HG02798 (cell line): Measurements from ENCODE around the gene RNF146.
"Not testable (repeated sequence)": the region's sequence is repeated elsewhere in the genome, so short reads cannot be mapped to it uniquely, and the experiment has no call there.

Source experiments
- ATAC-seq: cut with Tn5 transposase; IDR thresholded peaks from one replicate; pipeline ENCODE4 v1.9.1; 2021; ENCODE audit warnings: mild to moderate bottlenecking; ENCODE audit not compliant: unreplicated experiment, poor library complexity

RNF146 gene

GRCh38 chr6:127266178-127266891 lies at the start of gene RNF146:
TSS of gene RNF146 (plus strand) at chr6:127266864. CDS start at chr6:127280339, 13,475 bp downstream.
- ATAC-seq = peak; percentile 85

- no peak for ATAC-seq
Measured at GRCh38 chr6:127219869-127220268, 46.8 kb upstream of the RNF146 start.

DNA sequence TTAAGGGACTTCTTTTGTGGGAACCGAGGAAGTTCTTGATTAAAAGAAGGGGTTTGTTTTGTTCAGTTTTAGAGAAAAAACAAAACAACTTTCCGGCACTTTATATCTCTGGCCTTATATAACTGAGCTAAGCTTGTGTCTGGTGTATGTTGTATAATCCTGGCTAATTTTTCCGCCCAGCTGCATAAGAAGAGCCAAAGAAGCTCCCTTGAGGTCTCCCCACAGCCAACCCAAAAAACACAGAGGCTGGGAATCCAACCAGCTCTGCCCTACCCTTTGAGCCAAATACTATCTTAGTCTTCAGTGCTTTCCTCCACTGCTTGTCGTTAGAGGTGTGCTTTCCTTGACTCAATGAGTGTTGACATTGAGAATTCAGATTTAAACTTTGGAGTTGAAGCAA lies 45.5 kb upstream of the RNF146 start:
- ATAC-seq = no peak

- ATAC-seq = no peak
Measured at GRCh38 chr6:127222418-127222817, 44.2 kb upstream of the RNF146 start.

- ATAC-seq = no peak
Measured at GRCh38 chr6:127225497-127225896, 41.2 kb upstream of the RNF146 start.

GRCh38 chr6:127233819-127234218 lies 32.8 kb upstream of the RNF146 start:
- not testable (repeated sequence) for ATAC-seq

- ATAC-seq = no peak
Measured at GRCh38 chr6:127243501-127243900, 23.2 kb upstream of the RNF146 start.

- no peak for ATAC-seq
Measured at GRCh38 chr6:127247114-127248096, 19.3 kb upstream of the RNF146 start.

GRCh38 chr6:127249621-127250020 lies 17.0 kb upstream of the RNF146 start:
- no peak for ATAC-seq

DNA sequence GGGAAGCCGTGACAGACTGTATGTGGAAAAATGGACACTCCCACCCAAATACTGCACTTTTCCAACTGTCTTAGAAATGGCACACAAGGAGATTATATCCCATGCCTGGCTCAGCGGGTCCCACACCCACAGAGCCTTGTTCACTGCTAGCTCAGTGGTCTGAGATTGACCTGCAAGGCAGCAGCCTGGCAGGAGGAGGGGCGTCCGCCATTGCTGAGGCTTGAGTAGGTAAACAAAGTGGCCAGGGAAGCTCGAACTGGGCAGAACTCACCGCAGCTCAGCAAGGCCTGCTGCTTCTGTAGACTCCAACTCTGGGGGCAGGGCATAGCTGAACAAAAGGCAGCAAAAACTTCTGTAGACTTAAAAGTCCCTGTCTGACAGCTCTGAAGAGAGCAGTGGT lies 11.4 kb upstream of the RNF146 start:
- no peak for ATAC-seq

DNA sequence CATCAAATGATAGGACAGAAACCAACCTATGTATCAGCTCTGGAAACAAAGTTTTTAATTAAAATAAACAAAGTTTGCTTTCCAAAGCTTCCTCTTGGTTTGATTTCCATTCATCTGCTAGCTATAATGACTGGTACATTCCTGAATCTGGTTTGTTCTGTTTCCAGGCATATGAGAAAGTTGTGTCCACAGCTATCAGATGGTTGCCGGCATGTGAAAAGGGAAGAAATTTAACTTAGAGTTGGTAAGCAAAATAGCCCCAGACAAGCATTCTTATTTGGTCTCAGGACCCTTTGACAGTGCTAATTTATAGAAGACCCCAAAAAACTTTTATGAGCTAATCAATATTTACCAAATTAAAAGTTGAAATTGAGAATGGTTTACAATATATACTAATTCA lies 3.8 kb upstream of the RNF146 start:
- ATAC-seq = no peak

GRCh38 chr6:127263481-127263880 lies 3.2 kb upstream of the RNF146 start:
- ATAC-seq = no peak

GRCh38 chr6:127266892-127267645 lies 405 bp downstream of the RNF146 start:
- ATAC-seq = peak; percentile 80

DNA sequence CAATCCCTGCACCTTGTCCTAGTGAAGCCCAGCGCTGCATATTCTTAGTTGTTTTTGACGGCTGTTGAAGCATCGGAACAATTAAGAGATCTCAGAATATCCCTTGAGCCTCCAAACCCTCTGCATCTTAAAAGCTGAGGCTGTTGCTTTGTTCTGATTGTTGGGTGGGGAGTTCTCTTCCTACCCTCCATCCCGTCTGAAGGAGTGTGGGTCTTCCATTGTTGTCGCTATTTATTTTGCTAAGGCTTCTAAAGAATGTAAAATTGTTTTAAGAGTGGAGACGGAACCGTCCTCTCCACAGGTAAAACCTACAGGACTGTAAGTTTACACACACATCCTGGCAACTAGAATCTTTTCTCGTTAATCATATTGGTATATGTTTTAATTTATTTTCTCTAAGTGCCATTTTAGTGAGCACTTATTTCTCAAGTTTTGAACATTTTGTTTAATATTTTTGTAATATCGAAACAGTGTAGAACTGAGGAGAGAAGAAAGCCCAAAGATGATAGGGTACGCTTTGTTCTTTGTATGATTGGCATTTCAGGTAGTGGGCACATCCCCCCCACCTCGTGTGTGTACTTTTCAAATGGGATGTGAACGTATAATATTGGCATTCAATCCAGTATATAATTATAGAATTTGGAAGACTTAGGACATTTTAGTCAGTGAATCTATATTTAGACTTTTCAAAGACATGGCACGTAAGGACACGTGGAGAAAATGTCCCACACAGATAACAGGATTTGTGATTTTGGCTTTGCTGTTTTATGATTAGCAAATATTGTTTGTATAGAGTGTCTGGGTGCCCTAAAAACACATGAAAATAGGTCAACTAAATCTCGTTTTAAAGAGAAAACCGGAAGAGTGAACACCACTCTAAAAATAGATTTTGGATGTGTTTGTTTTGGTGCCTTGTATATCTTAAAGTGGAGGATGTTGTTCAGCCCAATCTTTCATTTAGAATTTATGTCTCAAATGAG lies 1.3 kb downstream of the RNF146 start:
- peak; percentile 1 for ATAC-seq

DNA sequence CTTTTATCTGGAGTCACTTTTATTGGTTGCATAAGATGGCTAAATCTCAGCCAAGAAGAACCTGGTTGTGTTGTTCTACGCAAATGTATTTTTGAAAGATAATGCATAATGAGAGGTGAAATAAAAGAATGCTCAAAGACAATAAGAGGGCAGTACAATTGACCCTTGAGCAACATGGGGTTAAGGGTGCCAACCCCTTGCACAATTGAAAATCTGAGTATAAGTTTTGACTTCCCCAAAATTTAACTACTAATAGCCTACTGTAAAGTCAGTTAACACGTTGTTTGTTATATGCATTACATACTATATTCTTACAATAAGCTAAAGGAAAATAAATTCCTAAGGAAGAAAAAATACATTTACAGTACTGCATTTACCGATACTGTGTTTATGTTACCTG lies 5.9 kb downstream of the RNF146 start:
- ATAC-seq = no peak

DNA sequence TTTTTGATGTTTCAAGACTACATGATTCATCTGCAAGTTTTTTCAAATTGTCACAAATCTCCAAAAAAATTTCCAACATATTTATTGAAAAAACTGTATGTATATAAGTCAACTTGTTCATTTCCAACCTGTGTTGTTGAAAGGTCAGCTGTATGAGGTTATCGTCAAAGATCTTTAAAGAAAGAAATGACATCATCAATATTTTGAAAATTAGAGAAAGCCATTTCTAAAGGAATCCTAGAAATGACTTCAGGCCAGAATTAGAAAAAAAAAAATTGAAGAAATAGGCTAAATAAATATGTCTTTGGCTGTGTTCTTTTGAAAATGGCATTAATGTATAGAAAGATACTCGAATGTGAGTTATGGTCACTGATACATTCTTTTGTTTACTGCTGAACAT lies 6.8 kb downstream of the RNF146 start:
- ATAC-seq = no peak

DNA sequence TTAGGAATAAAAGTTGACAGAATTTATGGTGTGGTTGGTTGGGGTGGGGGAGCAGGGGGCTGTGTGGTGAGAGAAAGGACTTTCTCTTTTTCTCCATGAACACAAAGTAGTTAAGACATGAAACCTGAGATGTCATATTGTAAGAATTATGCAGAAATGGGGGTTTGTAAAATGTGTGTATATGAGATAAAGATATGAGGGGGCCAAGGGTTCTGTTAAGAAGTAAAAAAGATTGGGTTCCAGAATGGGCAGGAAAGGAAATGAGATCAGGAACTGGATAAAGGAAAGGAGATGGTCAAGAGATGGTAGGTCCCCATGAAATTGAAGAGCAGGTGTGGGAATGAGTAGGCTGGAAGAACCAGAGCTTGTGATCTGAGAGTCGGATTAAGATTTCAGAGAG lies 9.7 kb downstream of the RNF146 start:
- ATAC-seq = no peak

DNA sequence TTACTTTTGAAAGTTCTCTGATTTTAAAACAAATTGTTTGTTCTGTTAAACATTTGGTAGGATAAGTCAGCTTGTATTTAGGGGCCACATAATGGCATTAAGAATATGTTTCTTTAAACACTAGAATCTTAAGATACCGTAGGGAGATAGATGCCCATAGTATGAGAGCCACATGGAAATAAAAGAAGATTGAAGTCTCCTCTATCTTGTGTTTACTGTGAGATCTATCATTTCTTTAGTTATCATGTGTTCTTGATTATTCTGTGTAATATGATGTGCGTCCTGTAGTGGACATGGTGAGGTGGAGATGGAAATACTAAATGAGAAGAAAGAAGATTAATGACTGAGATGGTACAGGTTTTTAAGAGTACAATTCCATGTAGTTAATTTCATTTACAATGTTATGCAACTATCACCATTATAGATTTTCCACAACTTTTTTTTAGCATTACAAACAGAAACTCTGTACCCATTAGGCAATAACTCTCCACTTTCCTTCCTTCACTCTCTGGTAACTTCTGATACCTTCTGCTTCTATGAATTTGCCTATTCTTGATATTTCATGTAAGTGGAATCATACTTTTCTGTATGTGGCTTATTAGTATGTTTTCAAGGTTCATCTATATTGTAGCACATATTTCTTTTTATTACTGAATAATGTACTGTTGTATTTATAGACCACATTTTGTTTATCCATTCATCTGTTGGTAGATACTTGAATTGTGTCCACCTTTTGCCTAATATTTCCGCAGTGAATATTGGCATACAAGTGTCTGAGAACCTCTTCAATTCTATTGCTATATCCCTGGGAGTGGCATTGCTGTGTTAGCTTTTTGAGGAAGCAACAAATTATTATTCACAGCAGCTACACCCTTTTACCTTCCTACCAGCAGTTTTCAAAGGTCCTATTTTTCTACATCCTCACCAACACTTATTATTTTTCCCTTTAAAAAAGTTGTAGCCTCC lies 11.5 kb downstream of the RNF146 start:
- ATAC-seq = no peak
